Stimulated activated CD4-positive, alpha-beta T cell treated with anti-CD3 and anti-CD28 coated beads, TNF-alpha, amount 100 ng/mL, for 1 hour (primary cell): ENCODE measurements around the gene ASPRV1.

Source experiments
- DNase-seq, 3 donors: peaks; one replicate each; pipeline ENCODE4 v3.0.0-alpha.2; 2020; ENCODE audit warnings: low read depth in 3 of 3, low spot score in 1 of 3

ASPRV1 gene

GRCh38 chr2:69989009-69989408 is 27.6 kb upstream of the ASPRV1 start:
- no peak for DNase-seq

- DNase-seq = no peak
Measured at GRCh38 chr2:69988086-69988635, 26.7 kb upstream of the ASPRV1 start.

DNA sequence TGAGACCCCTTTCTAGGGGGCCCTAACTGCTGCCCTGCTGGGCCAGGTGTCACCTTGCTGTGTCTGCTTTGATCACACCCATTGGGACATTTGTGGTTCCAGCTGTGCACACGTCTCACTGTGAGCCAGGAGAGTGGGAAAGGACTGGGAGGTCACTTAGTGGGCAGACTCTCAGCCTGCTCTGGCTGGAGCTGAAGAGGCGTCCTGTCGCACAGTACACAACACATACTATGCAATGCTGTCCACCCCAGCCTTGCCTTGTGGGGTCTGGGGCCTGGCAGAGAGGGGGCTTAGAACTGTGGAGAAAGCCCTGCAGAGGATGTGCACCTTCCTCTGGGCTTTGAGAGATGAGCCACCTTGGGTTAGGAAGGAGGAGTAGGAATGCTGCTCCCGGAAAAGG is 25.3 kb upstream of the ASPRV1 start:
- DNase-seq = no peak

GRCh38 chr2:69985688-69986087 is 24.3 kb upstream of the ASPRV1 start:
- DNase-seq = no peak

- no peak for DNase-seq
Measured at GRCh38 chr2:69985216-69985615, 23.8 kb upstream of the ASPRV1 start.

- no peak for DNase-seq
Measured at GRCh38 chr2:69983392-69983966, 22.0 kb upstream of the ASPRV1 start.

DNA sequence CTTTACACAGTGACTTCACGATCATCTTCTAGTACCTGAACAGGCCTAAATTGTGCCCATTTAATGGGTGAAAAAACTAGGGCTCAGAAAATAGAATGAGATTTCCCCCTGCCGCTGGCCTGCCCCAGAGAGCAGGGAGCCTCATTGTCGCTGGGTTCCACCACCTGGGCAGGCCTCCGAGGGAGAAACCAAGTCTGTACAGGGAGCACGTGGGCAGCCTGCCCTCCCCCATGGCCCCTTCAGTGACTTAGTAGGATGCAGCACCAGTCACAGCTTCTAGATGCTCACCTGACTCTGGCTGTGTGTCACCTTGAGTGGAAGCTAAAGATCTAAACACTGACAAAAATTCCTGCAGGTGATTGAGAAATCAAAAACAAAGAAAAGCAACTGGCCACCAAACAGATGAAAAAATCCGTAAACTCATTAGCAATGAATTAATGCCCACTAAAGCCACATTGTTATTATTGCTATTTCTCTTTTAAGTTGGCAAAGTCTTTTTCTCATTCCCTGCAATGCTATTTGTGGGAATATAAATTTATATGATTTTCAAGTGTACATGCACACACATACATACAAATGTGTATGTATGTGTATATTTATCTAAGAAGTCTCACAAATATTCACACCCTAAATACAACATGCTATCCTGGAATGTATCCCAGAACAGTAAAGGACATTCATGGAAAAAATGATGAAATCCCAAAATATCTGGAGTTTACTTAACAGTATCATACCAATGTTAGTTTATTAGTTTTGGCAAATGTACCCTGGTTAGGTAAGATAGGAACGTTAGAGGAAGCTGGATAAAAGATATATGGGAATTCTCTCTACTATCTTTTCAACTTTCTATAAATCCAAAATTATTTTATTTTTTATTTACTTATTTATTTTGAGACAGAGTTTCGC is 18.7 kb upstream of the ASPRV1 start:
- DNase-seq = no peak

DNA sequence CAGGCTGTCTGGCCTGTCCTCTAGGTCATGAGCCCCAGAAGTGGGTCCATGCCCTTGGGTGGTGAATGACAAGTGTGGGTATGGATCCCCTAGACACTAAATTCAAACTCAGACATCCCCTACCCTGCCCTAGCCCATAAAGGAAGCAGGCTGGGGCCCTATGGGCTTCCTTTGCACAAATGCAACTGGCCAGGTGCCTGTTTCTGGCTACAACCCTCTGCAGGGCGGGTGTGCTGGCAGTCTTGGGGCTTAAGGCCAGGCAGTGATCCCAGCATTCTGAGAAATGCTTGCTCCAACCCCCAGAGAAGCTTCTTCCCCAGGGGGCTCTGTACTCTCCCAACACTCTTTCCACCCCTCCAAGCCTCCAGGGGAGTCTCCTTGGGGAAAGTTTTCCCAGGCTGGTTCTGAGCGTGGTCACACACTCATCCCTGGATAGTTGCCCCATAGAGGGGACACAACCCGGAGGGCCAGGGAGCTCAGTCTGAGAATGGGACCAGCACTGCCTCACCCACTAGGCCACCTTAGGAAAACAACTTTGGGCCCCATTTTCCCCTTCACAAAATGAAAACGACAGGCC is 16.6 kb upstream of the ASPRV1 start:
- no peak for DNase-seq

DNA sequence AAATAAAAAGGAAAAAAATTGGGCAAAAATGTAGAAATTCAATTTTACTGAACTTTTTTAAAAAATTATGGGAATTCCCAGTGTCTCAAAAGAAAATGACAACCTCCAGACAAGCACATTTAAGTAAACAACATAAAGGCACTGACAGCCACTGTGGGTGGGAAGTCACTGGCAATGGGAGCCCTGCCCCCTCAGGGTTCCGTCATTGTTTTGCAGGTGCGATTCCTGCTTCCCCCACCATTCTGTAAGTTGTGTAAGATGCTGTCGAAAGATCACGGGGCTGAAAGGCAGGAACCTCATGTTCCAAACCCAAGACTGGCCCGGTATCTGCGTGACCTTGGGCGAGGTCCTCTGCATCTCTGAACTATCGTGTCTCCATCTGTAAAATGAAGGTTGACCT is 15.8 kb upstream of the ASPRV1 start:
- no peak for DNase-seq

- no peak for DNase-seq
Measured at GRCh38 chr2:69975853-69976462, 14.5 kb upstream of the ASPRV1 start.

GRCh38 chr2:69975136-69975852 is 13.9 kb upstream of the ASPRV1 start:
- no peak for DNase-seq

DNA sequence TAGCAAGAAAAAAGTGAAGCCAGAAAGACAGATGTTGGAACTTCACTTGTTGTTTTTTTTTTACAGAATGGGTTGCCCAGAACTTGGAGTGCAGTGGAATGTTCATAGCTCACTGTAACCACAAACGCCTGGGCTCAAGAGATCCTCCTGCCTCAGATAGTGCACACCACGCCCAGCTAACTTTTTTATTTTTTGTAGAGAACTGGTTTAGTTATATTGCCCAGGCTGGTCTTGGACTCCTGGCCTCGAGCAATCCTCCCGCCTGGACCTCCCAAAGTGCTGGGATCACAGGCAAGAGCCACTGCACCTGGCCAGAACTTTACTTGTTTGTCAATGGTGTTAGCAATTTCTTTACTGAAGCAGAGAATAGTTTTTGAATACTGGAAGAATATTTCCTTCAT is 11.9 kb upstream of the ASPRV1 start:
- DNase-seq = no peak

DNA sequence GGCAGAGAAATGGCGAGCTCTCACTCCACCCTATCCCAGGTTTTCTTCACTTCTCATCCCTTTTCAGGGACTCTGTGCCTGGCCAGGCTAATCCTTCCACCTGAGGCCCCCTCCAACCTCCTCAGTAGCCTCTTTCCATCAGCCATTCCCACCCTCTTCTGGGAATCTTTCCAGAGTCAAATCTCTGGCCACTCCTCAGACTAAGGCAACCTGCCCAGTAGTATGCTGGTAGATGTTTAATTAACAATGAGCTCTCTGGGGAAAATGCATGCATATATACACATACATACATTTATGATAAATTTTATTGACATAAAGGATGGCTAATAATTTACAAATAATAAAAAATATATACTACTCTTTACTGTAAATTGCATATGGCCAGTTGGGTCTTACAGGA is 11.4 kb upstream of the ASPRV1 start:
- DNase-seq = no peak

DNA sequence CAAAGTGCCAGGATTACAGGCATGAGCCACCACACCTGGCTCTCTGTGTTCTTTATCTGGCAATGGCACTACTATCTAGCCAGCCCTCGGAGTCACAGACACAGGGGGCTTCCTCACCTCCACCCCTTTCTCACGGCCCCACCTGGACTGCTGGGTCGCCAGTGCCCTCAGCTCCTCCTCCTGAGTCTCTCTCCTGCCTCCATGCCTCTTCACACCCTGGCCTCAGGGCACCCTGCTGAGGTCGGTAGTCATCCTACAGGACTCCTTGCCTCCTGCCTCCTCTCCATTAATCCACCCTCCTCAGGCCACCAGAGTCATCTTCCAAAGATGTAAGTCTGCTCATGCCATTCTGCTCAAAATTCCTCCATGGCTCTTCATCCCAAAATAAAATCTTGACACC is 8.6 kb upstream of the ASPRV1 start:
- no peak for DNase-seq

- DNase-seq = no peak
Measured at GRCh38 chr2:69969126-69969983, 7.9 kb upstream of the ASPRV1 start.

- no peak for DNase-seq
Measured at GRCh38 chr2:69968609-69969008, 7.2 kb upstream of the ASPRV1 start.

GRCh38 chr2:69966496-69966895 is 5.1 kb upstream of the ASPRV1 start:
- DNase-seq = no peak

DNA sequence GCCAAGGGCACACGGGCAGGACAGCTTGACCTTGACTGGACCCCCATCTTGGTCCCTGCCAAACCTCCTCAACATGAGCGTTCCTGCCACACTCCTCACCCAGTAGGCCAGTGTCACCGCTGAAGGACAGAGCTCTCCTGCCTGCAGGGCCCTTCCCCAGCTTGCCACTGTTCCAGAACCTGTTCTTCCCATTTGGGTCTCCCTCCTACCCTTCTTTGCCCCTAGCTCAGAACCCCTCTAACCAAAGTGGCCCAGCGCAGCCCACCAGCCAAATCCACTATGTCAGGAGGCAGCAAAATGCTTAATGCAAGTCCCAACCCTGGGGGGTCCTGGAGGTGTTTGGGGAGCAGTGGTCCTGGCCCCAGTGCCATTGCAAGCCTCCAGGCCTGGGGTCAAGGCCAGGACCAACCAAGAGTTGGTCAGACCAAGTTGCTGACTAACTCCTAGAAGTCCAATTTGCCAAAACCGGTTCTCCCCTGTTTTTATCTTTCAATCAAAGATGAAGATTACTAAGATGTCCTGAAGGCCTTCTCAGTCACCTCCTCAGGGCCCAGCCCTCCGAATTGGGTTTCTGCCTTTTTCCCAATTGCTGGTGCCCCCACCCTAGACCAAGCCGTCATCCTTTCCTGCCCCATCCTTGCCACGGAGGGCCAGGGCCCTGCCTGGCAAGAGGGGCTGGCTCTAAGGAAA is 4.5 kb upstream of the ASPRV1 start:
- DNase-seq = no peak

- DNase-seq = no peak
Measured at GRCh38 chr2:69964353-69964841, 3.0 kb upstream of the ASPRV1 start.
